LNCaP clone FGC (cell line): ENCODE results near the gene SNCAIP.
A peak's percentile ranks its signal among the peaks of the same experiment; 100 is the strongest.

Experiments
- DNase-seq: peaks from one replicate; pipeline ENCODE4 v3.0.0-alpha.2; 2011; ENCODE audit warnings: low read depth
- H3K4me3 ChIP-seq: 2 replicates; pipeline ENCODE4 v1.5.1; 2011; ENCODE audit warnings: mild to moderate bottlenecking, low read depth, low read length, control low read depth
- TF ChIP-seq, protein P1 (sequence below): IDR thresholded peaks from 2 replicates; pipeline ENCODE4 v1.5.1; 2012; ENCODE audit warnings: mild to moderate bottlenecking; ENCODE audit not compliant: control insufficient read depth, insufficient read depth; ENCODE audit errors: extremely low read depth

SNCAIP gene

DNA sequence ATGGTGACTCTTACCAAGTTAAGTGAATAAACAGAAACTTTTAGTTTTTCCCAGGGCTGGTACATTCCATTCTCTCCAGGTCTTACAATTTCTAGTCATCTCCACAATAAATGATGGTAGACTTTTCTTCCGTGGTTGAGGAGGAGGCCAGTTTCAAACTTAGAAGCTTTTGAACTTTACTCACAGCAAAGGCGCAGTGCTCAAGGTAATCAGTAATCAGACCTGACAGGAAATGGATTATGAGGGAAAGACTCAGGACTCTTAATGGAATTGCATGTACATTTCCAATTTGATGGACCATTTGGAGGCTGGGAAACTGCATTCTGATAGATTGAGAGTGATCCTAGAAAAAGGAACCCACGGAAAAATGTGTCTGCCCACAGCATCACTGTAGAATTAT, 93.7 kb downstream of the SNCAIP start:
- no peak for DNase-seq
- no peak overlapping the region for H3K4me3 ChIP-seq
- TF ChIP-seq, protein P1, sequence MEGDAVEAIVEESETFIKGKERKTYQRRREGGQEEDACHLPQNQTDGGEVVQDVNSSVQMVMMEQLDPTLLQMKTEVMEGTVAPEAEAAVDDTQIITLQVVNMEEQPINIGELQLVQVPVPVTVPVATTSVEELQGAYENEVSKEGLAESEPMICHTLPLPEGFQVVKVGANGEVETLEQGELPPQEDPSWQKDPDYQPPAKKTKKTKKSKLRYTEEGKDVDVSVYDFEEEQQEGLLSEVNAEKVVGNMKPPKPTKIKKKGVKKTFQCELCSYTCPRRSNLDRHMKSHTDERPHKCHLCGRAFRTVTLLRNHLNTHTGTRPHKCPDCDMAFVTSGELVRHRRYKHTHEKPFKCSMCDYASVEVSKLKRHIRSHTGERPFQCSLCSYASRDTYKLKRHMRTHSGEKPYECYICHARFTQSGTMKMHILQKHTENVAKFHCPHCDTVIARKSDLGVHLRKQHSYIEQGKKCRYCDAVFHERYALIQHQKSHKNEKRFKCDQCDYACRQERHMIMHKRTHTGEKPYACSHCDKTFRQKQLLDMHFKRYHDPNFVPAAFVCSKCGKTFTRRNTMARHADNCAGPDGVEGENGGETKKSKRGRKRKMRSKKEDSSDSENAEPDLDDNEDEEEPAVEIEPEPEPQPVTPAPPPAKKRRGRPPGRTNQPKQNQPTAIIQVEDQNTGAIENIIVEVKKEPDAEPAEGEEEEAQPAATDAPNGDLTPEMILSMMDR = no peak

DNA sequence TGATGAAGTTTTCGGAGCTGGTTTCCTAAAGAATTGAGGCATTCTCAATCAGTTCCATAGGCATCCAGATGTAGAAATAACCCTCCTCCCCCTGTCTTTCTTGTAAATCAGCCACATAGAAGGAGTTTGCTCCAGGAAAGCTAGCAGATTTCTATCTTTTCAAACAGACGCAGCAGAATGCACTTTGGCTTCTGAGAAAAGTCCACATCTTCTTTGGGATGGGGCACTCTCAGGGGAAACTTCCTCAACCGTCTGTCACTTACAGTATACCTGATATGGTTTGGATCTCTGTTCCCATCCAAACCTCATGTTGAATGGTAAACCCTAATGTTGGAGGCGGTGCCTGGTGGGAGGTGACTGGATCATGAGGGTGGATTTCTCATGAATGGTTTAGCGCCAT, 94.1 kb downstream of the SNCAIP start:
- TF ChIP-seq, protein P1 = no peak

DNA sequence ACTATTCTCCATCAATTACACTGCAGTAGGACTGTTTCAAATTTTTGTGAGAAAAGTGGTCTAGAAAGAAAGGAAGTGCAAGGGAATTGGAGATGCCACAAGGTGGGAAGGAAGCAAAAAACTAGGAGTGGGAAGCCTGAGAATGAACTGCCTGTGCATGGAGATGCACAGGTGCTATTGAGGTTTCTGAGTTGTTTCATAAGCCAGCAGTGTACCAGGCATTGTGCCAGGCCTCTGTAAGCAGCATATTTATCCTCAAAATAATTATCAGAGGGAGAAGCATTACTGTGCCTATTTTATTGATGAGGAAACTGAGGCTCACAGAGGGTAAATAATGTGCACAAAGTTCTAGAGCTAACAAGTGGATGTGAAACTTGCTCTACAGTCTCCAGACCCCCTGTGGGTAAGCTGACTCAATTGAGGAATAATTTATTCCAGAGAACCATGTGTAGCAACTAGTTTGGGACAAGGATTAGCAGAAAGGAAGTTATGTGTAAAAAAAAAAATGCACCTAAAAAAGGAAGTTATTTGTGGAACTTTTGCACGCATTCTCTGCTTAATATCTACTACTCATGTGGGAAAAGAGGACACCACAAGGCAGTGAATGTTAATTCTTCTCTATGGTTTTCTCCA, 96.7 kb downstream of the SNCAIP start:
- TF ChIP-seq, protein P1 = no peak
- no peak overlapping the region for H3K4me3 ChIP-seq
- no peak for DNase-seq

More for the DNA sequence above, 94.1 kb downstream of the SNCAIP start:
- H3K4me3 ChIP-seq = no peak overlapping the region
- DNase-seq = no peak

DNA sequence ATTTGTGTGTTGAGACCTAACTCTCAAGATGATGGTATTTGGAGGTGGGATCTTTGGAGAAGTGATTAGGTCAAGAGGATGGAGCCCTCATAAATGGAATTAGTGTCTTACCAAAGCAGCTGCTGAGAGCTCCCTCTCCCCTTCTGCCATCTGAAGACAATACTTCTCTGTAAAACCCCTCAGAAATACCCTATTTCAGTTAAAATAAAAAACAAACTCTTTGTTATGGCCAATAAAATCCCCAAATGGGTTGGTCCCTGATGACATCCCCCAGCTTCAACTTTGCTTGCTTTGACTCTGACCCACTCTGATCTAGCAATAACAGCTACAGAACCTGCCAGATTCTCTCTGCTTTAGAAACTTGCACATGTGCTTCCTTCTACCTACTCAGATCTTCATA, 100.9 kb downstream of the SNCAIP start:
- no peak overlapping the region for H3K4me3 ChIP-seq
- TF ChIP-seq, protein P1 = no peak
- DNase-seq = no peak

DNA sequence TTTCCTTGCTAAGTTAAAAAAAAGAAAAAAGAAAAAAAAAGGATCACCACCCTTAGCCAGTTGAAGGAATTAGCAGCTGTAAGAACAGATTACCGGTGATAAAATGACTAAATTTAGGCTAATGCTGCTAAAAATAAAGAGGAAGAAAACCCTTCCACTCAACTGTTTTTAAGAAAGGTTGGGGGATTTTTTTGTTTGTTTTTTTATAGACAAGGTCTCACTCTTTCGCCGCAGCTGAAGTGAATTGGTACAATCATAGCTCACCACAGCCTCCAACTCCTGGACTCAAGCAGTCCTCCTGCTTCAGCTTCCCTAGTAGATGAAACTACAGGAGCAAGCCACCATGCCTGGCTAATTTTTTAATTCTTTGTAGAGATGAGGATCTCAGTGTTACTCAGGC, 101.7 kb downstream of the SNCAIP start:
- no peak for DNase-seq
- H3K4me3 ChIP-seq = no peak overlapping the region
- TF ChIP-seq, protein P1 = no peak

DNA sequence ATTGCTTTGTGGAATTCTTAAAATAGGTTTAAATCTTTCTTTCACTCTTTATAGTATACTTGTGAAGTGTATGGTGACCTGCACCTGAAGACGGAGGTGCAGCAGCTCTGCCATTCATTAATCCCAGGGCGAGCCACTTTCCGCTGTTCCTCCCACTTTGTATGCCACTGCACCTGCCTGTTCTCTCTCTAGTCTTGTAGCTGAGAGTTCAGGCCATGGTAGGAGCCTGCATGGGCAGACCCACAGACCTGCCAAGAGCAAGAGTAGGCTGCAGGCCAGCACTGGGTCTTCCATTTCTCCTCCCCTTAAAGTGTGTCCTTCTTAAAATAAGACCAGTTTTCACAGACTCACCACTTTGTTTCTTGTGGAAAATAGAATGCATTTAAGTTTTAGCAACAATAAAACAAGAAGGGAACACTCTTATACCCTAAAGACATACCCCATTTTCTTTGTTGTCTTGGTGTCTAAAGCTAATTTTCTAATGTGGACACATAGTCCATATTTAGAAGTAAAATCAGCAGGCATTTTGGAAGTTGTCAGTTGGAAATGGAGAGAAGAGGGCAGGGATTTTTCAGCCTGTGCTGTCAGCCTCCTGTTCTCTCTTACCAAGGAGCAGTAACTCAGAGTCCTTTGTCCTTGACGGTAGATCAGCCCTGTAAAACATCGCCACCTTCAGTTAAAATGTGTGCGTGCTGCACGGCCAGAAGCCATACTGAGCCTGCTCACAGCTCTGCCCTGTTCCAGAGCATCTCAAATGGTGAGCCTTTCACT, 103.2 kb downstream of the SNCAIP start:
- TF ChIP-seq, protein P1 = peak; percentile 99
- DNase-seq = peak; percentile 54
- H3K4me3 ChIP-seq = no peak overlapping the region
